GM18511 (cell line): ENCODE data around the gene CTIF.
A peak's percentile ranks its signal among the peaks of the same experiment; 100 is the strongest.

Experiments
- ATAC-seq: cut with Tn5 transposase; IDR thresholded peaks from one replicate; pipeline ENCODE4 v1.9.1; 2021; ENCODE audit warnings: mild to moderate bottlenecking, moderate library complexity; ENCODE audit not compliant: unreplicated experiment

CTIF gene

DNA sequence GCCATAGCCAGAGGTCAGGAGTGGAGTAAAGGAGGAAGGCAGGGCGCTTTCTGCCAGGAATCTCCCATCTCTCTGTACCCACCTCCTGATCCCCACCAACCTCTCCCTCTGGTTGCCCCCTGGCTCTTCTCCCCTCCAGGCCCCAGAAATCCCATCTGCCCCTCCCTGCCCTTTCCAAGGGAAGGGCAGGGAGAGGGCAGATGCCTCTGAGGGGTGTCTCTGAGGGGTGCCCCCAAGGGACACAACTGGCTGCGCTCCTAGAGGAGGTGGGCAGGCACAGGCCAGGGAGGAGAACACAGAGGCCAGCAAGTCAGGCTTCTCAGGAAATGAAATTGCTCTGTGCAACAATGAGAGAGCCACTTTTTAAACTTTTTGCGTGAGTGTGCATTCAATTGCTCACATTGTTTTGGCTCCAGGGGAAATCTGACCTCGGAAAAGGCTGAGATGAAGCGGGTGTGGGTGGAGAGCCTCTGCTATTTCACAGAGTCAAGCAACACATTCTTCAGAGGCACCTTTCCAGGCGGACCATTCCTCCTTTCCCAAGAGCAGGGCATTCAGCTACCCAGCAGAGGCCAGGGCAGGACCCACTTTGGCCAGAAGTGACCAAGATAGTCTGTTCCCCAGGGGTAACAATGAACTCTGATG is 286.4 kb downstream of the CTIF start:
- ATAC-seq: no peak

- ATAC-seq: no peak
These were observed 287.4 kb downstream of the CTIF start for GRCh38 chr18:48826271-48826670.

DNA sequence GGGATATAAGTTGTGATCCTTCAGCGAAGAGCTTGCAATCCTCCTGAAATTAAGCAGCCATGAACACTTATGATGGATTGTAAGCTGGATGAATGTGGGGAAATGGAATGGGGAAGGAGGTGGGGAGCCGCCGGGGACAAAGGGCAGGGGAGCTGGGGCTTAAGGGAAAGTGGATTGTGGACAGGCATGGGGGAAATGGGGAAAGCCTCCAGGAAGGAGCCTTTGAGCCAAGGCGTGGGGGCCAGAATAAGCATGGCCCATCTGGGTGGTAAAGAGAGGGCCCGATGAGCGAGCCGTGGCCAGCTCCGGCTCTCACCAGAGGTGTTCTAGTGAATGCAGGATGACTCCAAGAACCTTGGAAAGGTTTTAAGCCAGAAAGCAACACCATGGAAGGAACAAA is 288.0 kb downstream of the CTIF start:
- ATAC-seq: no peak

DNA sequence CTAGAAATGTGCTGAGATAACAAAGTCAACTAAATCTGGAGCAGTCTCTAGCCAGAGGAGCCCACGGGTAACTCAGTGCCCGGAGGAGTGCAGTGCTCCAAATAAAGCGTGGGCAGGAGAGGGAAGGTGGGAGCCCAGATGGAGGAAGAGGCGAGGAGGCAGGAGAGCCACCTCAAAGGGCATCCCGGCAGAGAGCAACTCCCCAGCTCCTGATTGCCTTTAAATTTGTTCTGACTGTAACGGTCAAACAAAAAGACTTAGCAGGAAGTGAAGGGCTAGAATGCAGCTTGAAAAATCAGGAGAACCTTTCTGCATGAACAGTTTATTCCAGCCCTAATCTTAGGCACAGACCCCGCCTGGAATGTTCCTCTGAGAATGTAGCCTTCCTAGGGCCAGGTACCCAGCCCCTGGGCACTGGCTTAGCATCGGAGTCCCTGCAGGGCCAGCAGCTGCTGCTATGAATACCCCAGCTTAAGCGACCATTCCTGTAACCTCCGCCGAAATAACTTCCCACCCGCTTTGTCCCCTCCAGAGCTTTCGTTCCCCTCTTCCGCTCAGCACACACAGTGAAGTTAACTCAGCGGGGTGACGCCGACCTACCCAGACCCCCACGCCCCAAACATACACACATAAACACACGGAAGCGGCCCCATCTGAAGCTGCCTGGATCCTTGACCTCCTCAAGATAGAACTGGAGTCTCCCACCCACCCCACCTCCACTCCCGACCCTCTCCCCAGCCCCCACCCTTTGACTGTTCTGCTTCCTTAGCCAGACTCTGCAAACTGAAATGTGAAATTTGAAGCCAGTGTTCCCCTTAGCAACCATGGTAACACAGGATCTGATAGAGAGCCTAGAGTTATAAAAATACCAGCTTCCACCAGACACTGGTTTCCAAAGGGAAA is 288.7 kb downstream of the CTIF start:
- ATAC-seq: no peak

DNA sequence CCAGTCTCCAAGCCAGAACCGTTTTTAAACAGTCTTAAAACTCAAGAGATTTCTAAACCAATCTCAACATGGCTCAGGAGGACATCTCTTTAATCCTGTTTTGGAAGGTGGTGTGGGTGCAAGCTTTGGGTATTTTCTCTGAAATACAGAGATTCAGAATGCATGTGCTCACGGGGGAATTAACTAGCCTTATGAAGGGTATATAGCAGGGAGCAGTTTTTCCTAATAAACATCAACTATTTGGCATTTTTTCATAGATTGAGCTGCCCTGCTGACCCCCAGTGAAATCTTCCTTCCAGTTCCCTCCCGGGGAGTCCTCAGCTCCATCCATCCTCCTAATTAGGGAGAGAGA is 289.3 kb downstream of the CTIF start:
- ATAC-seq: no peak

DNA sequence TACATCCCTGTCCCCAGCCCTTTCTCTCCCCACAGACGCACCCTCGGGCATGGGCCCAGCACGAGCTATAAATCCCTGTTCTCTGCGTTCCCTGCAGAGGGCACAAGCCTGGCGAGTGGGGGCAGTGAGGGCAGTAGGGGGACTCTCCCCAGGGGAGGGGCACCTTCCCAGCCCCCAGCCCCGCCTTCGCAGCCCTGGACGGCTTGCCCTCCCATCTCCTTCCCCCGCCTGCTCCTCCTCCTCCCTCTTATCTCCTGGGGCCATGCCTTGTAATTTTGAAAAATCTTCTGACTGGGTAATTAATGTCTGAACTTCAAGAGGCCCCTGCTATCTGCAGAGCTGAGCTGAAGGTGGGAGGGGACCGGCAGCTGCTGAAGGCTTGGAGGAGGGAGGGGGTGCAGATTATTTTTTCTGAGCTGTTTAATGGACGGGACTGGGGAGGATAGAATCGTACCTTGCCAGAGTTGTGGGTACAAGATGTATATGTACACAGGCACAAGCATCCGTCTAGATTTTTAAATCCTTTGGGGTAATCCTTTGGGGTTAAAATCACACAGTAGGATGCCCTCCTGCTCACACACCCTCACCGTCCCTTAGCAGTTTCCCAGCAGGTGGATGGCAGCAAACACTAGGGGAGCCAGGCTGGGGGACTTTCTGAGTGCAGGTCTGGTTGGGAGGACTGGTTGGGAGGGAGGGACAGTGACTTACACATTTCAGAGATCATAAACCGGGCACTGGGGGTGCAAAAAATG is 290.0 kb downstream of the CTIF start:
- ATAC-seq: no peak

DNA sequence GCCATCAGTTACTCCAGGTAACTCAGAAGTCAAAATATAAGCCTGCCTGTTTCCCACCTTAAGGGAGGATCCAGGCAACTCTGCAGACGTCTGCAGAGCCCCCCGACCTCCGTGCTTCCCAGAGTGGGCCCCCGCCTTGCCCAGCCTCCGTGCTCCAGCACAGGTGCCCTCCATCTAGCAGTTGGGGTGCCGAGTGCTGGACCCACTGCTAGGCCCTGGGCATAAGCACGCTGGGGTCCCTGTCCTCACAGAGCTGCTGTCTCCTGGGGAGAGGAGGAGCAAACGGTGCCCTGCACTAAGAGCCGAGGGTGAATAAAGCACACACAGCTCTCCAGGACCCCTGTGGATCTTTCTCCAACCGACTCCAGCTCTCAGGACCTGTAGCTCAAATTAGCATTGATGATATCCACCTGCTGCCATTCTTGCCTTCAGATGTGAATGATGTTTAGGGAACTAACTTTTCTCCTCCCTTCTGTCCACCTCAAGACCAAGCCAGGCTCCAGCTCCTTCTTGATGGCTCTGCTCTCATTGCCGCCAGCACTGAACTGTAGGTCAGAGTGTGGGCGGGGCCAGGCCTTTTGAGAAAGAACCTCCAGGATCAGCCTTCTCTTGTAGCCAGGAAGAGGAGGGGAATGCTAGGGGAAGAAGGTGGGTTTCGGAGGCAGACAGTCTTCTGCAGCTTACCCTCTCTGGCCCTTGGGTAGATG is 290.8 kb downstream of the CTIF start:
- no peak for ATAC-seq

GRCh38 chr18:48831113-48831759 is 292.4 kb downstream of the CTIF start:
- no peak for ATAC-seq

- ATAC-seq: no peak
These were observed 293.0 kb downstream of the CTIF start for GRCh38 chr18:48831802-48832201.

- no peak for ATAC-seq
These were observed 294.3 kb downstream of the CTIF start for GRCh38 chr18:48832938-48833700.

- peak; percentile 84 for ATAC-seq
These were observed 295.0 kb downstream of the CTIF start for GRCh38 chr18:48833701-48834412.

GRCh38 chr18:48834413-48835031 is 295.7 kb downstream of the CTIF start:
- peak; percentile 73 for ATAC-seq

DNA sequence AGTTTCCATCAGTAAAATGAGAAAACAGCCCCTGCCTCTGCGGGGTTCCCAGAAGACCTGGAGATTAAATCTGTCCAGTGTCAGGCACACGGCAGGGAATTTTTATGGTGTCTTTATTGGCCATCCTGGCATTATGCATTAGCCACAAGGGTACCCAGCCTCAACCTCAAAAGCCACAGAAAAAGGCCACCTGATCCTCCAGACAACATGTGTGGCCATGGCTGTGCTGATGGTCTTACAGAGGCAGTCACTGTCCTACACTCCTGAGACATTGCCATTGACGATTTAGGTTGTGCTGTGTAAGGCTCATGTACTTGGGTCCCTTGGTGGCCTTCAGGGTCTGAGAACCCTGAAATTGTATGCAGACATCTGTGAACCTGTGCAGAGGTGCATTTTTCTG is 296.3 kb downstream of the CTIF start:
- no peak for ATAC-seq

DNA sequence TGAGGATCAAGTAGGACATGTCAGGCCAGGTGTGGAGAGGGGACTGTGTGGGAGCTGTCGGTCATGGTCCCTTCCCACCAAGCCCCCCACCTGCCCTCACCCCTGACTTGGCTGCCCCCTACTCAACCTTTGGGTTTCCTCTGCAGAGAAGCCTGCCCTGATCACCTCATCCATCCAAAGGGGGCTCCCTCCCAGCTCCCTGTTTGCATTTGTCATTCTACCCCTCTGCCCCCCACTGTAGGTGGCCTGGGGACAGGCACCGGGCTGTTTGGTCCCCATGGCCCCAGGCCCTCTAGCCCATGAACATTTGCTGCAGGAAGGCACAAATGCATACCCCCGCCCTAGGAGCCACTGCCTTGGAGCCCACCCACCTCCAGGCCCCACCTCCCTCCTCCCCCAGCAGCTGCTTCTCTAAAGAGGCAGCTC is 296.9 kb downstream of the CTIF start:
- no peak for ATAC-seq

- ATAC-seq: no peak
These were observed 297.5 kb downstream of the CTIF start for GRCh38 chr18:48836231-48836805.

DNA sequence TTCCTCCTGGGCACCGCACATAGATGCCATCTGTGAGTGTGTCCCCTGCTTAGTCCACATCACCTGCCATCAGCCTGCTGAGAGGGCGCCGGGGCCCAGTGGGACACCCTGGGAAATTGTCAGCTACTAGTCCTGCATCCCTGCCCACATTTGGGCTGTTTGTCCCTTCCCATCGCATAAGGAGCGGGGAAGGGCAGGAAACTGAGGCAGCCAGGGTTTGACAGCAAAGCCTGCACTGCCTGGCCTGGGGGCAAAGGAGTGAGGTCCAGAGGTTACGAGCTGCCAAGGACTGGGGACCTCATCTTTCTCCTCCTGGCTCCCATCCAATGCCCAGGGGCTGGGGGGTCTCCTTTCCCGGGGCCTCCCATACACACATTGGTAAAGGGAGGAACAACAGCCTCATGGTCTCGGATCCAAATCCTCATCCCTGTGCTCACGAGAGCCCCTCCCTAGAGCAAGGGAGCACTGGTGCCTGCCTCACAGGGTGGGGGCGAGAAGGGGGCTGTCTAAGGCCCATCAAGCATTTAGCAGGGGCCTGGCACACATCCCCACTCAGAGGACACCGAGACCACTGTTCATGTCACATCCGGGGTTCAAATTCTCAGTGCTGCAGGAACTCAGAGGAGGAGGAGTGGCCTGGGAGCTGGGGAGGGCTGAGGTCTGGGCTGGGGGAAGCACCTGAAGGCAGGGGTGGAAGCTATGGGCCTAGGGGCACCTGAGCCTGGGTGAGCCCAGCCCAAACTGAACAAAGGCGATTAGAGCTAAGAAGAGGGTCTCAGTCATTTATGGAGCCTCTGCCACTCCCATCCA is 298.2 kb downstream of the CTIF start:
- no peak for ATAC-seq

GRCh38 chr18:48837676-48838075 is 298.8 kb downstream of the CTIF start:
- no peak for ATAC-seq
